SK-N-SH (cell line): Measurements from ENCODE around the gene CUX1. TPM values are rescaled to one million over a fixed set of nuclear protein-coding genes. Genes with fewer than 3 reads are reported as not detected.
"Not testable (repeated sequence)": the region's sequence is repeated elsewhere in the genome, so short reads cannot be mapped to it uniquely, and the experiment has no call there.

Experiments
- CTCF ChIA-PET: fragments of 300-600, 350-600 bp; formaldehyde crosslinking; extraction: SDS; loops from one replicate; lab custom pipeline; 2021; lab: Yijun Ruan, JAX
- POLR2A ChIA-PET: fragments of 350-600 bp; sonication (Branson Sonifier 250); formaldehyde crosslinking; extraction: SDS; loops from one replicate; lab custom pipeline; 2020; ENCODE audit warnings: antibody characterized with exemption, inconsistent platforms; lab: Yijun Ruan, JAX
- DNase-seq: peaks from one replicate; pipeline ENCODE4 v3.0.0; 2012
- H2AFZ ChIP-seq: fragments of 200-600 bp; sonication (generic); 2 replicates; pipeline ENCODE4 v1.8.1; 2016; ENCODE audit warnings: antibody characterized with exemption, mild to moderate bottlenecking, low read depth
- H3F3A ChIP-seq: fragments of 200-600 bp; sonication (generic); replicated peaks from 2 replicates; pipeline ENCODE3; 2016; ENCODE audit warnings: antibody characterized with exemption, mild to moderate bottlenecking; ENCODE audit not compliant: insufficient read depth
- H3K27ac ChIP-seq, 2 experiments: fragments of 200-500 bp in 1 of 2; fragments of 200-600 bp in 1 of 2; sonication (Bioruptor generic) in 1 of 2; sonication (generic), shearing (Covaris generic) in 1 of 2; 2 replicates each; pipeline versions ENCODE4 v1.5.1 to v1.6.1; 2014 to 2016; ENCODE audit warnings: low read depth in 2 of 2, inconsistent platforms in 1 of 2, low read length in 1 of 2, mild to moderate bottlenecking in 1 of 2, mixed read lengths in 1 of 2
- H3K27me3 ChIP-seq: fragments of 200-600 bp; sonication (generic), shearing (Covaris generic); 2 replicates; pipeline ENCODE4 v1.6.1; 2016; ENCODE audit warnings: mixed run types; ENCODE audit not compliant: insufficient read depth
- H3K36me3 ChIP-seq, 2 experiments: fragments of 200-500 bp in 1 of 2; fragments of 200-600 bp in 1 of 2; sonication (Bioruptor generic) in 1 of 2; sonication (generic) in 1 of 2; replicated peaks in 1 of 2; 2 replicates each; pipeline versions ENCODE3 to v1.5.1; 2014 to 2016; ENCODE audit warnings: low read length in 1 of 2, mild to moderate bottlenecking in 1 of 2; ENCODE audit not compliant: insufficient read depth in 2 of 2, control insufficient read depth in 1 of 2
- H3K4me1 ChIP-seq, 2 experiments: fragments of 200-500 bp in 1 of 2; fragments of 200-600 bp in 1 of 2; sonication (Bioruptor generic) in 1 of 2; sonication (generic), shearing (Covaris generic) in 1 of 2; 2 replicates each; pipeline versions ENCODE4 v1.5.1 to v1.6.1; 2014 to 2016; ENCODE audit warnings: low read depth in 1 of 2, low read length in 1 of 2, mixed run types in 1 of 2; ENCODE audit not compliant: insufficient read depth in 2 of 2, control insufficient read depth in 1 of 2
- H3K4me2 ChIP-seq: fragments of 200-600 bp; sonication (generic), shearing (Covaris generic); 2 replicates; pipeline ENCODE4 v1.6.1; 2017; ENCODE audit warnings: mixed run types
- H3K4me3 ChIP-seq, 2 experiments: fragments of 200-500 bp in 1 of 2; fragments of 200-600 bp in 1 of 2; sonication (Bioruptor generic) in 1 of 2; sonication (generic), shearing (Covaris generic) in 1 of 2; 2 replicates each; pipeline versions ENCODE4 v1.5.1 to v1.8.1; 2014 to 2016; ENCODE audit warnings: low read depth in 2 of 2, inconsistent platforms in 1 of 2, low read length in 1 of 2, mild to moderate bottlenecking in 1 of 2, mixed read lengths in 1 of 2, moderate library complexity in 1 of 2
- H3K79me2 ChIP-seq: fragments of 200-600 bp; sonication (generic); 2 replicates; pipeline ENCODE4 v1.8.1; 2017; ENCODE audit warnings: mild to moderate bottlenecking; ENCODE audit not compliant: insufficient read depth
- H3K9ac ChIP-seq: fragments of 200-600 bp; sonication (generic); 2 replicates; pipeline ENCODE4 v1.6.1; 2017; ENCODE audit warnings: mixed run types
- H3K9me2 ChIP-seq: fragments of 200-600 bp; sonication (generic); 2 replicates; pipeline ENCODE4 v1.6.1; 2017; ENCODE audit warnings: mixed run types
- H3K9me3 ChIP-seq: fragments of 200-600 bp; sonication (generic); 2 replicates; pipeline ENCODE4 v1.6.1; 2017; ENCODE audit warnings: mixed run types, mild to moderate bottlenecking, moderate library complexity
- H4K20me1 ChIP-seq: fragments of 200-600 bp; sonication (generic); 2 replicates; pipeline ENCODE4 v1.6.1; 2017; ENCODE audit warnings: mild to moderate bottlenecking, mixed run types; ENCODE audit not compliant: insufficient read depth
- ELF1 ChIP-seq: IDR thresholded peaks from 2 replicates; pipeline ENCODE4 v1.4.0; 2012
- EP300 ChIP-seq, 2 experiments: IDR thresholded peaks; 2 replicates each; pipeline versions ENCODE4 v1.4.0 to v1.6.1; 2012; ENCODE audit warnings: borderline replicate concordance in 1 of 2, low read depth in 1 of 2, low read length in 1 of 2
- MXI1 ChIP-seq: IDR thresholded peaks from 2 replicates; pipeline ENCODE4 v1.6.1; 2012; ENCODE audit warnings: mild to moderate bottlenecking, low read depth, low read length, improper control_type of control experiment
- NRF1 ChIP-seq: IDR thresholded peaks from 2 replicates; pipeline ENCODE4 v1.6.1; 2012; ENCODE audit warnings: low read depth, mild to moderate bottlenecking, low read length
- PBX3 ChIP-seq: IDR thresholded peaks from 2 replicates; pipeline ENCODE4; 2012
- REST ChIP-seq: IDR thresholded peaks from 2 replicates; pipeline ENCODE4 v1.6.1; 2012; ENCODE audit warnings: mild to moderate bottlenecking, low read depth, low read length, moderate library complexity
- RFX5 ChIP-seq: IDR thresholded peaks from 2 replicates; pipeline ENCODE4 v1.6.1; 2012; ENCODE audit warnings: mild to moderate bottlenecking, improper control_type of control experiment, low read length
- TCF12 ChIP-seq: IDR thresholded peaks from 2 replicates; pipeline ENCODE4 v1.4.0; 2012
- USF2 ChIP-seq: fragments of 150-350 bp; IDR thresholded peaks from 2 replicates; pipeline ENCODE4 v1.6.1; 2017; ENCODE audit warnings: antibody characterized with exemption, low read length, low read depth, borderline replicate concordance
- WGBS: methylation state at CpG from one replicate; pipeline ENCODE4 v1.1.6; 2017; ENCODE audit warnings: low lambda C conversion rate; 5-methylcytosine and 5-hydroxymethylcytosine counted together
- polyA plus RNA-seq, 3 experiments: library from polyadenylated mRNA; depleted of rRNA; stranded (reverse); fragments of >200 nt; gene quantifications; 2 replicates each; pipeline ENCODE4 v1.2.3, GENCODE V29; 2012

The CUX1 gene
- polyA plus RNA-seq, 1 of the 3 experiments (the other 2 are of a cell fraction): 68.6 TPM

GRCh38 chr7:102012112-102012830, 194.8 kb downstream of the CUX1 start:
- CTCF ChIA-PET, H3K4me1 ChIP-seq, H2AFZ ChIP-seq, H3K4me2 ChIP-seq, DNase-seq, H3K9me3 ChIP-seq, H4K20me1 ChIP-seq, H3K36me3 ChIP-seq, H3K9me2 ChIP-seq, H3K27ac ChIP-seq, POLR2A ChIA-PET, H3F3A ChIP-seq, H3K27me3 ChIP-seq, H3K4me3 ChIP-seq, H3K9ac ChIP-seq: not testable (repeated sequence)
- 96% methylated on average over 13 of the region's 13 CpGs for WGBS
- peaks cover 30% of the 10 kb centered on the region for H3K79me2 ChIP-seq

GRCh38 chr7:102012941-102013461, 195.6 kb downstream of the CUX1 start:
- Histone ChIP-seq H3K27ac (no peak overlapping the region), H3F3A (no peaks in the 10 kb centered on the region), H4K20me1 (no peaks in the 10 kb centered on the region), H3K4me1 (peaks cover 7 to 8% of the 10 kb centered on the region in 2 experiments; a peak in 2 of 4 replicates), H3K9me2 (no peaks in the 10 kb centered on the region), H2AFZ (no peak overlapping the region), H3K79me2 (peaks cover 30% of the 10 kb centered on the region), H3K27me3 (no peaks in the 10 kb centered on the region), H3K4me3 (no peak overlapping the region), H3K9ac (no peak overlapping the region), H3K36me3 (no peaks in the 10 kb centered on the region), H3K4me2 (no peak overlapping the region), H3K9me3 (no peaks in the 10 kb centered on the region)
- ChIA-PET CTCF (interaction anchor here (1.1 to 1.3 kb wide), 2 partner anchors 12 to 36 kb away, joined by 3 to 5 read pairs; no protein-coding TSS in a partner anchor), POLR2A (no interaction called here)
- TF ChIP-seq ELF1 (no peak), NRF1 (no peak), EP300 (IDR thresholded peaks at IDR 0.05; ENCODE audit: borderline replicate concordance in 1 of 2, low read depth in 1 of 2, low read length in 1 of 2) (no peak), PBX3 (no peak), USF2 (no peak), TCF12 (no peak), REST (no peak), MXI1 (no peak), RFX5 (no peak)
- WGBS: 77% methylated on average over 9 of the region's 9 CpGs
- no peak for DNase-seq
